ENCODE measurements around the gene ASS1. TPM values are rescaled to one million over a fixed set of nuclear protein-coding genes. Genes with fewer than 3 reads are reported as not detected.

The ASS1 gene
- total and polyA plus RNA-seq, 2 of the 13 experiments (the other 11 are each of a cell fraction or from before 2014, with no cell fraction given), result 77.6 to 122 TPM

- TF ChIP-seq NPAS2 (CRISPR knock-in tag; IDR thresholded peaks at IDR 0.05; ENCODE audit: borderline replicate concordance), result no peak
- TF ChIP-seq XBP1 (CRISPR knock-in tag; IDR thresholded peaks at IDR 0.05), result no peak
- TF ChIP-seq STAT6 (CRISPR knock-in tag; IDR thresholded peaks at IDR 0.05; ENCODE audit: borderline replicate concordance), result no peak
- no peak for TF ChIP-seq TBX3 (IDR thresholded peaks at IDR 0.05; ENCODE audit: borderline replicate concordance)
- TF ChIP-seq ZNF713 (CRISPR knock-in tag; IDR thresholded peaks at IDR 0.05), result no peak
- no peak; the same call in 1 of the 2 replicates for TF ChIP-seq ZNF841 (CRISPR knock-in tag; IDR thresholded peaks at IDR 0.05; ENCODE audit: borderline replicate concordance)
- no peak; the same call in 1 of the 2 replicates for TF ChIP-seq ZFP37 (CRISPR knock-in tag; IDR thresholded peaks at IDR 0.05; ENCODE audit: borderline replicate concordance)
- TF ChIP-seq POLR2A (IDR thresholded peaks at IDR 0.05; ENCODE audit: insufficient read depth in 1 of 2, low read depth in 2 of 2, low read length in 2 of 2), result no peak
- no peak for TF ChIP-seq SMYD3 (CRISPR knock-in tag; IDR thresholded peaks at IDR 0.05)
- TF ChIP-seq ZNF232 (CRISPR knock-in tag; IDR thresholded peaks at IDR 0.05; ENCODE audit: borderline replicate concordance), result no peak
- TF ChIP-seq NFRKB (IDR thresholded peaks at IDR 0.05), result no peak
- no peak for TF ChIP-seq KLF16 (CRISPR knock-in tag; IDR thresholded peaks at IDR 0.05)
- peak; percentile 41; the same call in 1 of the 2 replicates for TF ChIP-seq REL (CRISPR knock-in tag; conservative IDR thresholded peaks at IDR 0.05)
- TF ChIP-seq HNRNPL (IDR thresholded peaks at IDR 0.05; ENCODE audit: low read depth, low read length), result 0 out of 2 replicates have a peak, but pooled peaks have one; percentile 21
- peak; percentile 68 for TF ChIP-seq CREB1 (IDR thresholded peaks at IDR 0.05)
- TF ChIP-seq CREB1 (CRISPR knock-in tag; IDR thresholded peaks at IDR 0.05), result no peak
- no peak for TF ChIP-seq RERE (CRISPR knock-in tag; IDR thresholded peaks at IDR 0.05; ENCODE audit: low read depth)
- TF ChIP-seq ZBTB25 (CRISPR knock-in tag; IDR thresholded peaks at IDR 0.05), result no peak
Observed at GRCh38 chr9:130433168-130433946, 11.4 kb upstream of the ASS1 start (continued).

Data from HepG2 (cell line).